HUES64 (cell line): ENCODE results near the gene ZSWIM5.
A peak's percentile ranks its signal among the peaks of the same experiment; 100 is the strongest.
"Not testable (repeated sequence)": the region's sequence is repeated elsewhere in the genome, so short reads cannot be mapped to it uniquely, and the experiment has no call there.

ENCODE experiments used
- H3K27ac ChIP-seq: 2 replicates; pipeline ENCODE4 v1.7.0; 2013; ENCODE audit warnings: low read depth, low read length, inconsistent platforms
- H3K27me3 ChIP-seq: 2 replicates; pipeline ENCODE4 v1.6.1; 2013; ENCODE audit warnings: mild to moderate bottlenecking, low read length; ENCODE audit not compliant: insufficient read depth
- H3K36me3 ChIP-seq: 2 replicates; pipeline ENCODE4 v1.6.1; 2013; ENCODE audit warnings: mild to moderate bottlenecking, low read length; ENCODE audit not compliant: insufficient read depth
- H3K4me1 ChIP-seq: 2 replicates; pipeline ENCODE4 v1.6.1; 2013; ENCODE audit warnings: mild to moderate bottlenecking, low read length, moderate library complexity; ENCODE audit not compliant: insufficient read depth
- H3K4me3 ChIP-seq: 2 replicates; pipeline ENCODE4 v1.5.1; 2013; ENCODE audit warnings: mild to moderate bottlenecking, low read length, moderate library complexity
- H3K9ac ChIP-seq: 2 replicates; pipeline ENCODE4 v1.6.1; 2013; ENCODE audit warnings: mild to moderate bottlenecking, low read depth, low read length
- H3K9me3 ChIP-seq: 2 replicates; pipeline ENCODE4 v1.6.1; 2013; ENCODE audit warnings: low read depth, low read length; ENCODE audit not compliant: insufficient read depth
- WGBS: fragments of 150-250, 120-280 bp; methylation state at CpG from one replicate; pipeline ENCODE4 v1.1.7; 2013; ENCODE audit warnings: missing lambda C conversion rate; 5-methylcytosine and 5-hydroxymethylcytosine counted together

The ZSWIM5 gene

GRCh38 chr1:45136984-45137383, 69.4 kb downstream of the ZSWIM5 start:
- H3K4me1 ChIP-seq = no peaks in the 10 kb centered on the region

GRCh38 chr1:45135316-45135715, 71.1 kb downstream of the ZSWIM5 start:
- no peak overlapping the region for H3K27ac ChIP-seq
- H3K27me3 ChIP-seq = no peaks in the 10 kb centered on the region
- no peaks in the 10 kb centered on the region for H3K9me3 ChIP-seq
- H3K4me3 ChIP-seq = no peak overlapping the region
- H3K36me3 ChIP-seq = no peaks in the 10 kb centered on the region
- 100% methylated on average over 1 of the region's 1 CpG for WGBS
- H3K9ac ChIP-seq = no peak overlapping the region
- no peaks in the 10 kb centered on the region for H3K4me1 ChIP-seq

More at GRCh38 chr1:45136984-45137383, 69.4 kb downstream of the ZSWIM5 start:
- no peaks in the 10 kb centered on the region for H3K9me3 ChIP-seq
- H3K9ac ChIP-seq = no peak overlapping the region
- H3K27ac ChIP-seq = no peak overlapping the region
- no peaks in the 10 kb centered on the region for H3K27me3 ChIP-seq
- no peaks in the 10 kb centered on the region for H3K36me3 ChIP-seq
- 85% methylated on average over 2 of the region's 2 CpGs for WGBS
- no peak overlapping the region for H3K4me3 ChIP-seq

- WGBS = 87% methylated on average over 1 of the region's 2 CpGs
- H3K4me3 ChIP-seq = no peak overlapping the region
- H3K36me3 ChIP-seq = no peaks in the 10 kb centered on the region
- H3K27ac ChIP-seq = no peak overlapping the region
- H3K9me3 ChIP-seq = no peaks in the 10 kb centered on the region
- no peaks in the 10 kb centered on the region for H3K27me3 ChIP-seq
- no peaks in the 10 kb centered on the region for H3K4me1 ChIP-seq
- no peak overlapping the region for H3K9ac ChIP-seq
Observed at GRCh38 chr1:45134461-45134873, 71.9 kb downstream of the ZSWIM5 start.

GRCh38 chr1:45132719-45133118, 73.7 kb downstream of the ZSWIM5 start:
- H3K9me3 ChIP-seq, H3K27me3 ChIP-seq, H3K36me3 ChIP-seq, H3K27ac ChIP-seq, H3K9ac ChIP-seq, H3K4me3 ChIP-seq, H3K4me1 ChIP-seq: not testable (repeated sequence)
- 79% methylated on average over 2 of the region's 2 CpGs for WGBS

- 95% methylated on average over 2 of the region's 2 CpGs for WGBS
- Histone ChIP-seq H3K9ac (no peak overlapping the region), H3K4me1 (peaks cover 7% of the 10 kb centered on the region; the same call in 1 of the 2 replicates), H3K36me3 (no peaks in the 10 kb centered on the region), H3K4me3 (no peak overlapping the region), H3K27me3 (no peaks in the 10 kb centered on the region), H3K9me3 (no peaks in the 10 kb centered on the region), H3K27ac (no peak overlapping the region)
Observed at GRCh38 chr1:45123358-45123757, 83.0 kb downstream of the ZSWIM5 start.

GRCh38 chr1:45122724-45123123, 83.7 kb downstream of the ZSWIM5 start:
- no peaks in the 10 kb centered on the region for H3K9me3 ChIP-seq
- no peaks in the 10 kb centered on the region for H3K36me3 ChIP-seq
- H3K4me3 ChIP-seq = no peak overlapping the region
- WGBS = 78% methylated on average over 1 of the region's 1 CpG
- H3K9ac ChIP-seq = 0 out of 2 replicates have a peak overlapping the region, but pooled peaks have one; percentile 19
- H3K27me3 ChIP-seq = no peaks in the 10 kb centered on the region
- peaks cover 7% of the 10 kb centered on the region; the same call in 1 of the 2 replicates for H3K4me1 ChIP-seq
- no peak overlapping the region for H3K27ac ChIP-seq

GRCh38 chr1:45117766-45118165, 88.6 kb downstream of the ZSWIM5 start:
- Histone ChIP-seq H3K36me3 (no peaks in the 10 kb centered on the region), H3K9me3 (peaks cover 8% of the 10 kb centered on the region; the same call in 1 of the 2 replicates), H3K9ac (no peak overlapping the region), H3K4me1 (peaks cover 1% of the 10 kb centered on the region), H3K4me3 (no peak overlapping the region), H3K27me3 (no peaks in the 10 kb centered on the region), H3K27ac (no peak overlapping the region)
- 90% methylated on average over 1 of the region's 1 CpG for WGBS

GRCh38 chr1:45116820-45117219, 89.6 kb downstream of the ZSWIM5 start:
- no peaks in the 10 kb centered on the region for H3K27me3 ChIP-seq
- no peak overlapping the region for H3K9ac ChIP-seq
- no peak overlapping the region for H3K4me3 ChIP-seq
- peaks cover 8% of the 10 kb centered on the region; the same call in 1 of the 2 replicates for H3K9me3 ChIP-seq
- 100% methylated on average over 1 of the region's 2 CpGs for WGBS
- H3K4me1 ChIP-seq = no peaks in the 10 kb centered on the region; the same call in 1 of the 2 replicates
- H3K36me3 ChIP-seq = no peaks in the 10 kb centered on the region
- H3K27ac ChIP-seq = no peak overlapping the region

- Histone ChIP-seq H3K9ac (no peak overlapping the region), H3K9me3 (peaks cover 10% of the 10 kb centered on the region; the same call in 1 of the 2 replicates), H3K4me1 (no peaks in the 10 kb centered on the region; the same call in 1 of the 2 replicates), H3K4me3 (no peak overlapping the region), H3K36me3 (no peaks in the 10 kb centered on the region), H3K27me3 (no peaks in the 10 kb centered on the region), H3K27ac (no peak overlapping the region)
- 100% methylated on average over 1 of the region's 1 CpG for WGBS
Observed at GRCh38 chr1:45116340-45116739, 90.1 kb downstream of the ZSWIM5 start.

GRCh38 chr1:45115198-45115597, 91.2 kb downstream of the ZSWIM5 start:
- H3K4me3 ChIP-seq, H3K4me1 ChIP-seq, H3K9ac ChIP-seq, H3K27me3 ChIP-seq, H3K27ac ChIP-seq, H3K36me3 ChIP-seq: not testable (repeated sequence)
- peaks cover 11% of the 10 kb centered on the region; the same call in 1 of the 2 replicates for H3K9me3 ChIP-seq
- 97% methylated on average over 33 of the region's 33 CpGs for WGBS

- H3K4me3 ChIP-seq = no peak overlapping the region
- H3K9me3 ChIP-seq = peaks cover 14% of the 10 kb centered on the region
- H3K36me3 ChIP-seq = no peaks in the 10 kb centered on the region
- 89% methylated on average over 3 of the region's 3 CpGs for WGBS
- H3K9ac ChIP-seq = no peak overlapping the region
- H3K27me3 ChIP-seq = no peaks in the 10 kb centered on the region
- H3K4me1 ChIP-seq = no peaks in the 10 kb centered on the region; the same call in 1 of the 2 replicates
- no peak overlapping the region for H3K27ac ChIP-seq
Observed at GRCh38 chr1:45112661-45113060, 93.7 kb downstream of the ZSWIM5 start.

GRCh38 chr1:45111239-45111638, 95.2 kb downstream of the ZSWIM5 start:
- Histone ChIP-seq H3K4me3 (no peak overlapping the region), H3K27ac (no peak overlapping the region), H3K9me3 (peaks cover 16% of the 10 kb centered on the region), H3K36me3 (no peaks in the 10 kb centered on the region), H3K4me1 (no peaks in the 10 kb centered on the region), H3K9ac (no peak overlapping the region), H3K27me3 (no peaks in the 10 kb centered on the region)
- 96% methylated on average over 2 of the region's 2 CpGs for WGBS
